HepG2 (cell line): ENCODE data around the gene TMEM50B. TPM values are rescaled to one million over a fixed set of nuclear protein-coding genes. Genes with fewer than 3 reads are reported as not detected.

Experiments used
- FOXO4 ChIP-seq: sonication (generic); formaldehyde crosslinking; conservative IDR thresholded peaks from 2 replicates; pipeline ENCODE4 v1.8.1; 2023; ENCODE audit warnings: missing genetic modification reagents
- GLMP ChIP-seq: sonication (generic); formaldehyde crosslinking; IDR thresholded peaks from 2 replicates; pipeline ENCODE4 v1.9.0; 2021; ENCODE audit warnings: missing genetic modification reagents, mild to moderate bottlenecking, borderline replicate concordance
- HNF1B ChIP-seq: sonication (generic); formaldehyde crosslinking; IDR thresholded peaks from 2 replicates; pipeline ENCODE4 v1.5.1; 2020; ENCODE audit warnings: mild to moderate bottlenecking, moderate library complexity, missing genetic modification reagents
- NR2F6 ChIP-seq, 2 experiments: IDR thresholded peaks; 2 replicates each; pipeline ENCODE4 v1.6.1; 2016; ENCODE audit warnings: antibody characterized with exemption in 1 of 2, mild to moderate bottlenecking in 1 of 2
- PHF21A ChIP-seq: sonication (generic); formaldehyde crosslinking; IDR thresholded peaks from 2 replicates; pipeline ENCODE4 v1.5.0; 2020; ENCODE audit warnings: mild to moderate bottlenecking, missing genetic modification reagents
- SNAI1 ChIP-seq: sonication (generic); formaldehyde crosslinking; IDR thresholded peaks from 2 replicates; pipeline ENCODE4 v1.5.0; 2020; ENCODE audit warnings: mild to moderate bottlenecking, missing genetic modification reagents, borderline replicate concordance
- ZHX2 ChIP-seq, 2 experiments: sonication (generic) in 1 of 2; formaldehyde crosslinking in 1 of 2; IDR thresholded peaks; 2 replicates each; pipeline versions ENCODE4 v1.6.1 to v1.9.0; 2014 to 2022; ENCODE audit warnings: antibody characterized with exemption in 1 of 2, borderline replicate concordance in 1 of 2, inconsistent platforms in 1 of 2, low read depth in 1 of 2, missing genetic modification reagents in 1 of 2
- ZNF503 ChIP-seq: sonication (generic); formaldehyde crosslinking; IDR thresholded peaks from 2 replicates; pipeline ENCODE4 v1.4.0; 2020; ENCODE audit warnings: missing genetic modification reagents
- ZNF740 ChIP-seq: sonication (generic); formaldehyde crosslinking; IDR thresholded peaks from 2 replicates; pipeline ENCODE4 v1.4.0; 2020; ENCODE audit warnings: missing genetic modification reagents
- ZNF766 ChIP-seq: sonication (generic); formaldehyde crosslinking; IDR thresholded peaks from 2 replicates; pipeline ENCODE4 v1.5.0; 2020; ENCODE audit warnings: missing genetic modification reagents, borderline replicate concordance
- ZNF800 ChIP-seq: sonication (generic); formaldehyde crosslinking; IDR thresholded peaks from 2 replicates; pipeline ENCODE4 v1.4.0; 2020; ENCODE audit warnings: missing genetic modification reagents
- ZSCAN31 ChIP-seq: sonication (generic); formaldehyde crosslinking; IDR thresholded peaks from 2 replicates; pipeline ENCODE4 v1.5.0; 2020; ENCODE audit warnings: low read depth, mild to moderate bottlenecking, missing genetic modification reagents
- polyA plus RNA-seq, 8 experiments: library from polyadenylated mRNA; depleted of rRNA in 3 of 8; stranded (reverse) in 7 of 8; unstranded in 1 of 8; fragments of >200 nt; fragmentation: Illumina TruSeq in 4 of 8; extraction: Trizol in 4 of 8; gene quantifications; 2 replicates each; pipeline versions ENCODE4 v1.2.1 to v1.2.3, GENCODE V29; 2011 to 2016; ENCODE audit warnings: low read depth in 4 of 8, missing spikeins in 1 of 8, mixed read lengths in 1 of 8; ENCODE audit not compliant: insufficient read depth in 1 of 8
- total RNA-seq, 5 experiments: library from RNA; depleted of rRNA; stranded (reverse); fragments of >200 nt; fragmentation: Illumina TruSeq; extraction: Trizol; gene quantifications; 2 replicates each; pipeline ENCODE4 v1.2.3, GENCODE V29; 2016; ENCODE audit warnings: low read depth in 1 of 5

Gene TMEM50B
- total and polyA plus RNA-seq, 2 of the 13 experiments (the other 11 are each of a cell fraction or from before 2014, with no cell fraction given) = 29.9 to 46.3 TPM

GRCh38 chr21:33412832-33413519 lies 66.8 kb downstream of the TMEM50B start (continued):
- TF ChIP-seq ZNF503 (CRISPR knock-in tag) (no peak; the same call in 1 of the 2 replicates), SNAI1 (CRISPR knock-in tag) (peak; percentile 61; the same call in 1 of the 2 replicates), PHF21A (peak; percentile 78), ZNF800 (no peak; the same call in 1 of the 2 replicates), NR2F6 (IDR thresholded peaks at IDR 0.05) (peak; percentile 51), NR2F6 (CRISPR knock-in tag; IDR thresholded peaks at IDR 0.05) (peak; percentile 76; the same call in 1 of the 2 replicates), ZNF766 (CRISPR knock-in tag) (no peak), ZHX2 (IDR thresholded peaks at IDR 0.05; ENCODE audit: low read depth) (no peak), ZHX2 (CRISPR knock-in tag; IDR thresholded peaks at IDR 0.05; ENCODE audit: borderline replicate concordance) (no peak), GLMP (CRISPR knock-in tag) (no peak), FOXO4 (CRISPR knock-in tag) (no peak), ZNF740 (no peak), HNF1B (CRISPR knock-in tag) (peak; percentile 98), ZSCAN31 (CRISPR knock-in tag) (no peak)
